ENCODE data around the gene MSH2.
"Not testable (repeated sequence)": the region's sequence is repeated elsewhere in the genome, so short reads cannot be mapped to it uniquely, and the experiment has no call there.

The MSH2 gene

GRCh38 chr2:47402805-47403608 lies at the start of gene MSH2:
Gene MSH2, plus strand, starts transcription at chr2:47403156. Its CDS starts 36 bp downstream, at chr2:47403192.
- peak; percentile 94 for DNase-seq (ENCODE audit: low spot score)

- no peak for DNase-seq (ENCODE audit: low spot score)
These were observed 48.7 kb upstream of the MSH2 start for GRCh38 chr2:47354013-47354847.

GRCh38 chr2:47354848-47355204 lies 48.1 kb upstream of the MSH2 start:
- DNase-seq (ENCODE audit: low spot score): no peak

DNA sequence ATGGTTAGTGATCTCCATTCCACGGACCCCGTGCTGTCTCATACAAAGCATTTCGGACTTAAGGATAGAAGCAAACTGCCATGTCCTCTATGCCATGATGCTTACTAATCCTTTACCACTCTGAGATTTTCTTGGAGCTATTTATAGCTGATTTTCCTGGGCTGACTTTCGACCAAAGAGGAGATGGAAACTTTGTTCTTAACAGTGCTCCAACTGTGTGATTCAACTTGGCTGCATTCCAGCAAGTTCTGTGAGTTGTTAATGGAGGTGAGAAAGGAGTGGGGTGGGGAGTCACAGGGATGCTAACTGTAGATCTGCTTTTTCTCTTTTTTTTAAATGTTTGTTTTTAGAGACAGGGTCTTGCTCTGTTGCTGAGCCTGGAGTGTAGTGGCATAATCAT lies 45.5 kb upstream of the MSH2 start:
- no peak for DNase-seq (ENCODE audit: low spot score)

- DNase-seq (ENCODE audit: low spot score): no peak
These were observed 43.5 kb upstream of the MSH2 start for GRCh38 chr2:47359375-47359868.

GRCh38 chr2:47360283-47360682 lies 42.7 kb upstream of the MSH2 start:
- DNase-seq (ENCODE audit: low spot score): no peak

GRCh38 chr2:47360927-47361326 lies 42.0 kb upstream of the MSH2 start:
- DNase-seq (ENCODE audit: low spot score): no peak

GRCh38 chr2:47361505-47362229 lies 41.3 kb upstream of the MSH2 start:
- not testable (repeated sequence) for DNase-seq (ENCODE audit: low spot score)

DNA sequence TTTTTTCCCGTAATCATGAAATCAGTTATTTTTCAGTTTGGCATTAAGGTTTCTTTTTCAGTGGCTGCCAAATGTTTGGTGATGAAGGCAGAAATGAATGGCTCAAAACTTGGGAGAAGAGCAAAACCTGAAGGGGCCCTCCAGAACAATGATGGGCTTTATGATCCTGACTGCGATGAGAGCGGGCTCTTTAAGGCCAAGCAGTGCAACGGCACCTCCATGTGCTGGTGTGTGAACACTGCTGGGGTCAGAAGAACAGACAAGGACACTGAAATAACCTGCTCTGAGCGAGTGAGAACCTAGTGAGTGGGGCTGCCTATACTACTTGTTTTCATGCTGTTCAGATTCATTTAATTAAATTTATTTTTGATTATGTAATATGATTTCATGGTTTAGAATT lies 29.2 kb upstream of the MSH2 start:
- peak; percentile 35 for DNase-seq (ENCODE audit: low spot score)

DNA sequence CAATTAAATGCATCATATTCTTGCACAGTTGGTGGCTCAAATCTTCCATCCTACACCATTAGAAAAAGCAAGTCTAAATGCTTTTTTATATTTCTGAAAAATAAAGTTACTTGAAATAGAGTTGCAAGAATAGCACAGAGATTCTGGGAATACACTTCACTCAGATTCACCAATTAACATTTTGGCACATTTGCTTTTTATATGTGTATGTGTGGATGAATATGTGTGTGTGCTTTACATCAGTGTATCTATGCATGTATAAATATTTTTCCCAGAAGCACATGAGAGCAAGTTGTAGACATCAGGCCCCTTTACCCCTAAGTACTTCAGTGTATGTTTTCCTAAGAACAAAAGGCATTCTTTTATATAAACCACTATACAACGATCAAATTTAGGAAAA lies 27.6 kb upstream of the MSH2 start:
- DNase-seq (ENCODE audit: low spot score): no peak

DNA sequence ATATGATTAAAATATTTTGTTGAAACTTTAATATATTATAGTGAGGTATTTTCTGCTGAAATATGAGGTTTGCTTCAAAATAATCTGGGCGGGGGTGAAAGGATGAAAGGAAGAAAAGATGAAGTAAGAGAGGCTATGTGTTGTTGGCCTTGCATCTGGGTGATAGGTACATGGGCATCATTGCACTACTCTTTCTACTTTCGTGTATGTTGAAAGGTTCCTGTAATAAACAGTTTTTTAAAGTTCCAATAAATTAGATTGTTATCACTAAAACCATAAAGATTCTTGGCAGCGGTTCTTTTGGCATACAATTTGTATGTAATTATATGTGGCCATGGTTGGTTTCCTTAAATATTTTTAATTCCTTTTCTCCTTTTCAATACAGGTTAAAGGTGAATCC lies 23.6 kb upstream of the MSH2 start:
- DNase-seq (ENCODE audit: low spot score): no peak

GRCh38 chr2:47381408-47381807 lies 21.5 kb upstream of the MSH2 start:
- no peak for DNase-seq (ENCODE audit: low spot score)

- DNase-seq (ENCODE audit: low spot score): no peak
These were observed 16.4 kb upstream of the MSH2 start for GRCh38 chr2:47386551-47386950.

- no peak for DNase-seq (ENCODE audit: low spot score)
These were observed 14.1 kb upstream of the MSH2 start for GRCh38 chr2:47388888-47389287.

DNA sequence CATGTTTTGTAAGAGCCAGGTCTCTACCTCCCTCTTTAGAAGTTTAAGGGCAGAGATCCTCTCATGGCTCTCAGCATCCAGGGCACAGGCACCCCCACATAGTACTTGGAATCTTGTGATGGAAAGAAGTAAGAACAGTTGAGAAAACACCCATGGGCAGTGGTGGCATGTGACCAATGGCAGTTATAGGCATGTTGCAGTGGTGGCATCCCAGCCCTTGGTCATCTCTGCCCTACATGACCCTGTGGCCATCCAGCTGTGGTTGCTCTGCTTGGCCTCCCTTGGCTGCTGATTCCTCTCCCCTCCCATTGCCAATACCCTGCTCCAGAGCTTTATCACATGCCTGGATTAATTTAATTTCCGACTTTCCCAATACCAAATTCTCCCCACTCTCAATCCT lies 13.3 kb upstream of the MSH2 start:
- DNase-seq (ENCODE audit: low spot score): no peak

- DNase-seq (ENCODE audit: low spot score): no peak
These were observed 984 bp upstream of the MSH2 start for GRCh38 chr2:47401789-47402554.

- DNase-seq (ENCODE audit: low spot score): no peak
These were observed 476 bp upstream of the MSH2 start for GRCh38 chr2:47402555-47402804.

DNA sequence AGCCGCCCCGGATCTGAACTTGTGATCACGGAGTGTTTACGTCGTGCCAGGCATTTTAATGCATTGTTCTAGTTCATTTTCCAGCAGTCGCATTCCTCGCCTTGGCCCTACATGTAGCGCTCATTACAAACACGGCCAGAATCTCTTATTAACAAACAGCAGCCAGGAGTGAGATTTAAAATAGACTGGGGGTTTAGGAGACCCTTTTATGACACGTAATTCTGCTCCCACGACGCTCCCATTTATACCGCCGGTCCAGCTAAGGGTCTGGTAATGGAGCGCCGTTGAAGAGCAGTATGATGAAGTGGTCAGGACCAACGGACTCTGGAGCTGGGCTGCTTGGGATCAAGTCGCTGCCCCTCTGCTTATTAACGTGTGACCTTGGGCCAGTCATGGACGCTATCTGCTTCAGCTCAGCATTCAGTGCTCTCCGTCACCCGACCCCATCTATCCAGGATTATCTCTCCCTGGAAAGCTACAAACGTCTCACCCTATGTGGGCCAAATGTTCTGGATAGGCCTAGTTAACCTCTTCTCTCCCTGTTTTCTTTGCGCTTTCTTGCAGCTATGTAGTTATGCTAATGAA lies 745 bp downstream of the MSH2 start:
- DNase-seq (ENCODE audit: low spot score): peak; percentile 25

DNA sequence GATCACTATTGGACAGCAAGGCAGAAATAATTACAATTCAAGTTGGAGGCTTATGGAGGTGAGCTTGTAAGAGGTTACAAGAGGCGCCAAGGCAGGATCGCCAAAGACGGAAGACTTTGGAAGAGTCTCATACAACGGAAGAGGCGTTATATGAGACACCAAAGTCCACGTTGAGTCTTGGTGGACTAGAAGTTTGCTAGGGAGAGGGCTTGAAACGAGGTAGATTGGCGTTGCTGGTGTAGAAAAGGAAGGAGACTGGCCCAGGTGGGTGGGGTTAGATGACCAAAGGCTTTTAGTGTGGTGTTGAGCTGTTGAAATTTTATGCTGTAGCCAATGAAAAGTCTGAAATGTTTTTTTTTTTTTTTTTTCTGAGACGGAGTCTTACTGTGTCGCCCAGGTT lies 1.4 kb downstream of the MSH2 start:
- no peak for DNase-seq (ENCODE audit: low spot score)

DNA sequence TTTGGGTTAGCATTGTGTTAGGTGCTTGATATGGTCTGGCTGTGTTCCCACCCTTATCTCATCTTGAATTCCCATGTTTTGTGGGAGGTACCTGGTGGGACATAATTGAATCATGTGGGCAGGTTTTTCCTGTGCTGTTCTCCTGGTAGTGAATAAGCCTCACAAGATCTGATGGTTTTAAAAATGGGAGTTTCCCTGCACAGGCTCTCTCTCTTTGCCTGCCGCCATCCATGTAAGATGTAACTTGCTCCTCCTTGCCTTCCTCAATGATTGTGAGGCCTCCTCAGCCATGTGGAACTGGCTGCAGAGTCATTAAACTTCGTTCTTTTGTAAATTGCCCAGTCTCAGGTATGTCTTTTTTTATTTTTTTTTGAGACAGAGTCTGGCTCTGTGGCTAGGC lies 2.8 kb downstream of the MSH2 start:
- no peak for DNase-seq (ENCODE audit: low spot score)

- not testable (repeated sequence) for DNase-seq (ENCODE audit: low spot score)
These were observed 3.8 kb downstream of the MSH2 start for GRCh38 chr2:47406649-47407330.

All from cerebellar cortex (tissue), 1 donor.